Activated naive CD8-positive, alpha-beta T cell treated with anti-CD3 and anti-CD28 coated beads, Interleukin-2, amount 50 U/mL, for 16 hours (primary cell): ENCODE data around the gene CACNB3.

Source experiments
- DNase-seq: peaks from one replicate; pipeline ENCODE4 v3.0.0-alpha.2; 2020; ENCODE audit warnings: low read depth, low spot score

Gene CACNB3

DNA sequence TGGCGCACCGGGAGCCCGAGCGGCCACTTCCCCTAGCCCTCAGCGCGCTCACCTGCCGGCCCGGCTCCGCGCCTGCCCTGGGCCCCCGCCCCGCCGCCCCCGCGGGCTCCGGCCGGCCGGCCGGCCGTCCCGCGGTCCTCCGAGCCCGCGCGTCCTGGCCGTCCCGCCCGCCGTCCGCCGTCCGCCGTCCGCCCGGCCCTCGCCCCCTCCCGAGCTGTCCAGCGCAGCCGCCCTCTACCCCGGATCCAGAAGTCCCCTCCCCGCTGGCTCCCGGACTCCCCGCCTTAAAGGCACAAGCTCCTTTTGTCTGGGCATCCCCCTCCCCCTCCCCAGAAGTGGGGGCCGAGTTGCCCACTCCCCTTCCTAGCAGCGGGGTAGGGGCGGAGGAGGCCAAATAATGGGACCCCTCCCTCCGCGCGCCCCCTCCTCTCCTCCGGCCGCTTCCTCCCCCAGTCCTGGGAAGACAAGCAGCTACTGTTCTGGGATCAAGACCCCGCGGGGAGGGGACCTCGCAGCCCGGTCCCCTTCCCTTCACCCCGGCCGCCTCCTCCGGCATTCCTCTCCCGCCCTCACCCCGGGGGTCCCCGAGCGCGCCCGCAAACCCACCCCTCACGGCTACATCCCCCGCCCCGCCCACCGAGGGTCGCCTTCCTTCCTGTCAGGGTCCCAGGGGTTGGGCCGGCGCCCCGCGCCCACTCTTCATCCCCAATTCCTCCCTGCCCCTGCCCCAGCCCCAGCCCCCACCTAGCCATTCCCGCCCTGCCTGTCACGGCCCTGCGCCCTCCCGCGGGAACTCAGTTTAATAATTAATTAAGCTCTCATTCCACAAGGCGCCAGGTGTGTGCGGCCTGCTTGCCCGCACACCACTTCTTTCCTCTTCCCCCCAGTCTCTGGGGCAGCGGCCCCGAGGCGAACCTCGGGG, 29.2 kb upstream of the CACNB3 start, which contains the start of gene ADCY6:
ADCY6 (minus strand) TSS at position 236 of the 922 bp plus-strand sequence. CDS start 5,655 bp downstream, outside the sequence.
- no peak for DNase-seq

DNA sequence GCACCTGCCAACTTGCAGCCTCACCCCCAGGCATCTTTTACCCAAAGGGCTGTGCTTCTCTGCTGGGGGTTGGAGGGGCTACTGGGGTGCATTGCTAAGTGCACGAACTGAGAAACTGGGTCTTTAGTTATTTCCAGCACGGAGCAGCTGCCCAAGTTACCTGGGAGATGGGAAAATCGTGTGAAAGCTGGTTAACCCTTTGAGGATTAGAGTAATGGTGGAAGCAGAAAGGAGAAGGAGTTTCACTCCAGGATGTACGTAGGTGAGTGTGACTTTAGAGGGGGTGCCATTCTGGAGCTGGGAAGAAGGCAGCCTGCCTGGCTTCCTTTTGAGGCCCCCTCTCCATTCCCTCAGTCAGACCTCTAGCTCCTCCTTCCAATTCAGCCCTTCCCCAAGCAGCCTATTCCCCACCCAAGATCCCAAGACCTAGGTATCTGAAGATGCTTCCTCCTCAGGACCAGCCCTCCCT, 28.4 kb upstream of the CACNB3 start:
- DNase-seq = no peak

DNA sequence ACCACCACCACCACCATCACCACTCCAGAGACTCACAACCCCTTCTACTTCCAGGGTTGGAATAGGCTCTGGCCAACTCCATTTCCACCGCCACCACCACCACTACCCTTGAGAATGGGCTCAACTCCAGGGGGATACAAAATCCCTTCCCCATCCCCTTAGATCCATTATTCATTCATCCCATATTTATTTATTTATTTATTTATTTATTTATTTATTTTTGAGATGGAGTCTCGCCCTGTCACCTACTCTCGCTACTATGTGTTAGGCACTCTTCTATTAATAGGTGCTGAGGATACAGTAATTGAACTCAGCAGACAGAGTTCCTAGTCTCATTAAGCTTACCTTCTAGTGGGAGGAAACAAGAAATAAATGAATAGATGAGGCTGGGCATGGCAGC, 24.6 kb upstream of the CACNB3 start:
- no peak for DNase-seq

DNA sequence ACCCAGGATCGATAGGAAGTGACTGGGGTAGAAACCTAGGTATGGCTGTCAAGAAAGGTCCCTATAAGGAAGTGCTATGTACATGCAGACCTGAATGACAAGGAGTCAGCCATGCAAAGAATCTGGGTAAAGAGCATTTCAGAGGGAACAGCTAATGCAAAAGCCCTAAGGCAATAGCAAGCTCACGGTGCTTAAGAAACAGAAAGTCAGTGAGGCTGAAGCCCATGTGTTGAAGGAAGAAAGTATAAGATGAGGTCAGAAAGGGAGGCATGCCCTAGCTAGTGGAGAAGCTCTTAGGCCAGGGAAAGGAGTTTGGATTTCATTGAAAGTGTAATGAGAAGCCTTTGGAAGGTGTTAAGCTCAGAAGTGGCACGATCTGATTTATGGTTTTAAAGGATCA, 23.4 kb upstream of the CACNB3 start:
- no peak for DNase-seq

DNA sequence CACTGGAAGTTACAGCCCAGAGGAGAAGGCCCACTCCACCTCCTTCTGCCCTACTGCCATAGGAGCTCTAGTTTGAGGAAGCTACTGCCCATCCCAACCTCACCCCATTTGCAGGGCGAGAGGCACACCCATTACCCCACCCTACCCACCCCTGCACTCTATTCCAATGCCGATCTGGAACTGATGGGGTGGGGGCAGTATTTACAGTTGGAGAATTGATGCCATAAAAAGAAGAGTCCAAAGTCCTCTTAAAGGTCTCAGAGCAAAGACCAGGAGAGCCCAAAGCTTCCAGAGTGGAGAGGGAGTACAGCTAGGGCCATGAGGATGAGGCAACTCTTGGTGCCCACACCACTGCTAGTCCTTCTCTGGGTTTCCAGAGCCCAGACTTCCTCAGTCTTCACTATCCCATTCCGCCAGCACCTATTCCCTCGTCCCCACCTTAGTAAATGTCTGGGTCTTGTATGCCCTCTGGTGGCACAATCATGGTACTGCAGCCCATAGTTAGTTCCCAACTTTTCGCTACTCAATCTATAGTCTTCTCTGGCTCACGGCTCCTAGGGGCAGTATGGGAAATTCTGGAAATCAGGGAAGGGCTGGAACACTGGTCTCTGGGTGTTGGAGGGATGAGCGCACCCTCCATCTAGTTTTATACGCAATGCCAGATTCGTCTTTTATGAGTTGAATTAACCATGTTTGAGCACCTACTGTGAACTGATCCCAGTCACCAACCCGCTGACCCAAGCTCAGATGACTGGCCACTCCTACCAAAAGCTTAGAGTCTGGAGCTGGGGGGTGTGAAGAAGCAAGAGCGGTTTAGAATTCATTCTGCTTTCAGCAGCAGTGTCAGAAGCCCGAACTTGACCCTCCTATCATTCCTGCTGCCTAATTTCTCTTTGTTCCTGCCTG, 22.5 kb upstream of the CACNB3 start:
- no peak for DNase-seq

DNA sequence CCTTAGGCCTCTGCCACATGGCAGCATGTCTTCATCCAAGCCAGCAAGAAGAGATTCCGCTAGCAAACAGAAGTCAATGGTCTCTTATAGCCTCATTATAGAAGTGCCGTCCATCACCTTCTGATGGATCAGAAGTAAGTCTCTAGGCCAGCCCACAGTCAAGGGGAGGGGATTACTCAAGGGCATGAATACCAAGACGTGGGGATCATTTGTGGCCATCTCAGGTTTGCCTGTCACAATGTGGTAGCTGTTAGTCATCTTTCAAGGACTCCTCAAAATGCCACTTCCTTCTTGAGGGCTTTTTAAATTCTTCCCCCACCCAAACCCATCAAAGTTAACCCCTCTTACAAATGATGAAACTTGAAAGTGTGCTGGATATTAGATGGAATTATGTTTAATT, 21.3 kb upstream of the CACNB3 start:
- DNase-seq = no peak

DNA sequence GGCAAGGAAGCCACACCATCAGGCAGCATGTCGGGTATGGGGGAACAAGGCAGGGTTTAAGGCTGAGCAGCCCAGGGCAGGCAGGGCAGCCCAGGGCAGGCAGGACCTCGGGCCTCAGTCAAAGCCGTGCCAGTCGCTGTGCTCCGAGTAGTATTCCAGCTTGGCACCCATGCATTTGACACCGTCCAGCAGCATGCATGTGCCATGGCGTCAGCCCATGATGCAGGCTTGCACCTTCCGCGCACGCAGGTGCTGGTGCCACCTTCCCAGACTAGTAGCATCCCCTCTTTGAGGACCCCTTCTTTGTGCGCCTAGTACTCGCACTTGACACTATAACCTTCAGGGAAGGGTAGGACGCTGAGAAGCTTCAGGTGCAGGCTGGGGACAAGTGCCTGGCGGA, 17.8 kb upstream of the CACNB3 start:
- DNase-seq = no peak

DNA sequence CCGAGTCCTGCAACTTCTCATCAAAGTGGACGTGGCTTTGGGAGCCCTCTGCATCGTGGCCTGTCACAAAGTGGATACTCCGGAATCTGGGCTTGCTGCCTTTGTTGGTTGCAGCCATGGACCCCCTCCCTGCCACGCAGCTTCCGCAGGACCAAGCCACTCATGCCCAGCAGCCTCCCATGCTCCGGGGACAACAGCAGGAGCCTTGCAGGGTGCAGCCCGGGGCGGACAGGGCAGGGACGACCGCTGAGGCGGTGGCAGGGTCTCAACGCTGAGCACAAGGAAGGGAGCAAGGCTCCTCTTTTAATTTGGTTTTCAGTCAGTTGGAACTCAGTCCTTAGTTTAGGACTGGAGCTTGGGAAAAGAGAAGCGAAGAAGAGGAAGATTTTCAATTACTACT, 17.3 kb upstream of the CACNB3 start:
- DNase-seq = no peak

DNA sequence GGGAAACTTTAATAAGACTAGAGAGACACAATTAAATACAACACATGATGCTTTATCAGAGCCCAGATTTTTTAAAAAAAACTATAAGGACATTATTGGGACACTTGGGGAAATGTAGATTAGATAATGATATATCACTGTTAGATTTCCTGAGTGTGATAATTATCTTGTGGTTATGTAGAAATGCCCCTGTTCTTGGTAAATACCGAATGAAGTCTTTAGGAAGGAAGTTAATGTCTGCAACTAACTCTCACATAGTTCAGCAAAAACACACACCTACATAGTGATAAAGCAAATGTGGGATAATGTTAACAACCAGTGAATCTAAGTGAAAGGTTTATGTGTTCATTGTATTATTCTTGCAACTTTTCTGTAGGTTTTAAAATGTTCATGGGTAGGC, 14.6 kb upstream of the CACNB3 start:
- DNase-seq = no peak

DNA sequence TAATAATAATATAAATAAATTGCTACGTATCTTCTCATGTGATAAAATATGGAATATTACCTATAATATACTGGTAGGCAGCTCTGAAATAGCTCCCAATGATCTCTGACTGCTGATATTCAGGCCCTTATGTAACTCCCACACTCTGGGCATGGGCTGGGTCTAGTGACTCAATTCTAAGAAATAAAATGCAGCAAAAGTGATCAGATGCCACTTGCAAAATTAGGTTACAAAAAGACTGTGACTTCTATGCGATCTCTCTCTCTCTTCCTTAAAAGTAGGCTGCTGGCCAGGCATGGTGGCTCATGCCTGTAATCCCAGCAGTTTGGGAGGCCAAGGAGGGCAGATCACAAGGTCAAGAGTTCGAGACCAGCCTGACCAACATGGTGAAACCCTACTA, 10.3 kb upstream of the CACNB3 start:
- DNase-seq = no peak

DNA sequence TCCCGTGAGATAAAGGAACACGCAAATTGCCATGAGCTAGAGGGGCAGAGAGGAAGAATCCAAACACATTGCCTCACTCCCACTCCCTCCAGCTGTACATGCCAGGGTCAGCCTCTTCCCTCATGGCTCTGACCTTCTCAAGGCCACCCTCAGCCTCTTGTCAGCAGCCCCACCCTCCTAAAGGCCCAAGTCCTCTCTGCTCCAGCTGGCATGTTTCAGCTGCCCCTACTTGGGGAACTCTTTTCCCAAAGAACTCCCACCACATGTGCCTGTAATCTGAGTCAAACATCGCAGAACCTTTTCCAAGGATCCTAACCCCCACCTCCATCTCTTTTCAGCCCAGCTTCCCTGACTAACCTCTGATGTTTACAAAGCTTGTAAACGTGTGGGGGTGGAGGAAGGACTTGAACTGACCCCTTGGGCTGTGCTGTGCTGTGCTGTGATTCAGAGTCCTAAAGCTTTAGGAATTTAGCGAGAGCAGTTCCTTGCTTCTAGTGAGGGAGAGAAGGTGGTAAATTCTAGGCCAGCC, 7.3 kb upstream of the CACNB3 start:
- DNase-seq = no peak

DNA sequence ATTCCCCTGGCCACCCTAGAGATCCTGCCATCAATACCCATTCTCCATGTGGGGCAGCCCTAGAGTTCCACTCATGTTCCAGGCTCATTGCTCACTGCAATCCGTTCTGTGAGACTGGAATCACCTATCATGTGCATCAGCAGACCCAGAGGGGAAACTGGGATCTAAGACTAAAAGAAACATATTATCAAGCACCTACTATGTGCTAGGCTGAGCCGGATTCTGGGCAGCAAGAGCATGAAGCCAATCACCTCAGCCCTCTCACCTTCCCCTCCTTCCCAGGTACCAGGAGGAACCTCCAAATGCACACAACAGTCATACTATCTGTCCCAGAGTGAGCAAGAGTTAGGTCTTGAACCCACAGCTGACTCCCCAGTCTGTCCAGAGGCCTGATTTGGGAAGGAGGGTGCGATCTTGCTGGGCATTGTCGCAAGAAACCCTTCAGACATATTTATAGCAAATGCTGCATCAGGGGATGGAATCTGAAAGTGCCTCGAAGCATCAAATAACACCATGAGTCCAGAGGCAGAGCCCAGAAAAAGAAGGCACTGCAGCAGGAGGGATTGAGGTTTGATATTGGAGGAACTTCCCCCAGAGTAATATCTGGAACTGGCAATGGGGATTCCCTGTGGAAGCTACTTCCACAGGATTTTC, 6.7 kb upstream of the CACNB3 start:
- DNase-seq = no peak

DNA sequence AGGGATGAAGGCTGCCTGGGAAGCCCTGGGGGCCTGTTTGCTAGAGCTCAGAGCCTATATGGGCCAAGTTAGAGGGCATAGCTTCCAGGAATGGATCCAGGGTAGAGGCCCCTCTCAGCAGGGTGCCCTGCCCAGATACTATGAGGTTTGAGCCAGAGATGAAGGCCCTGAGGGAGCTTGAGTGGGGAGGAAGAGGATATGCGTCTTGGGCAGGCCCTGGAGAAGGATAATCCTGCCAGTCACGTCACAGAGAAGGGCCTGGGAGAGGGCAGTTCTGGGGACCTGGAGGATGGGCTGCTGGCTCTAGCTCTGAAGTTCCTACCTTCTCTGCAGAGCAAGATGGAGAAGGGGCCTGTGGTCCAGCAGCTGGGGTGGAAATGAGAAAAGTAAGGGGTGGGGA, 5.9 kb upstream of the CACNB3 start:
- no peak for DNase-seq

DNA sequence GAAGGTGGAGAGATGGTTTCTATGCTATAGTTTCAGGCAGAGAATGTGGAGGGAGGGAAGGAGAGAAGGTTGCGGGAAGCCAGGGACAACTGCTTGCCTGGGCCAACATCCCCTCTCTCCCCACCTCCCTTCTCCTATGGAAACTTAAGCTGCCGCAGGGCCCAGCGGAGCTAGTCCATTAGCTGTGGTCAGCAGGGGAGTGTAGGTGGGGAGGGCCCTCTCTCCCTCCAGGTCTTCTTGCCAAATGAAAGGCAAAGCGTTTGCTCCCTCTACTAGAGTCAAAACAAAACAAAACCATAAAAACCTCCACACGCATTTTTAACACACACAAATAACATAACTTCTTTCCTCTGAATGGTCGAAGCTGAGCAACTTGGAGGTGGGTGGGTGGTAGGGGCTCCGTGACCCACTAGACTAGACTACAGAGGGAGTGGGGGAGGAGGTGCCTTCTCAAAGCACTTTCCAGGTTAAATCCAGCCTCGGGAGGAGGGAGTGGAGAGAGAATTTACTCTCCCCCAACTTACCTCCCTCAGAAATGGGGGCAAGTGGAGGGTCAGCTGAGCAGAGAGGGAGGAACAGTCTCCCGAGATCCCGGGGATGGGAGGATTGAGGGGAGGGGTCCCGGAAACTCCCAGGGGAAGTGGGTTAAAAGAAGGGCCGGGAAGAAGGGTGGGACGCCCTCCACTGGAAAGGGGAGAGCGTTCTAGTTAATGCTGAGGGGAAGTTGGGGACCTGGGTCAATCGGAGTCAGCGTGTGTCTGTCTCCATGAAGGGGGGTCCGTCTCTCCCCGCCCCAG, 4.6 kb upstream of the CACNB3 start:
- no peak for DNase-seq

DNA sequence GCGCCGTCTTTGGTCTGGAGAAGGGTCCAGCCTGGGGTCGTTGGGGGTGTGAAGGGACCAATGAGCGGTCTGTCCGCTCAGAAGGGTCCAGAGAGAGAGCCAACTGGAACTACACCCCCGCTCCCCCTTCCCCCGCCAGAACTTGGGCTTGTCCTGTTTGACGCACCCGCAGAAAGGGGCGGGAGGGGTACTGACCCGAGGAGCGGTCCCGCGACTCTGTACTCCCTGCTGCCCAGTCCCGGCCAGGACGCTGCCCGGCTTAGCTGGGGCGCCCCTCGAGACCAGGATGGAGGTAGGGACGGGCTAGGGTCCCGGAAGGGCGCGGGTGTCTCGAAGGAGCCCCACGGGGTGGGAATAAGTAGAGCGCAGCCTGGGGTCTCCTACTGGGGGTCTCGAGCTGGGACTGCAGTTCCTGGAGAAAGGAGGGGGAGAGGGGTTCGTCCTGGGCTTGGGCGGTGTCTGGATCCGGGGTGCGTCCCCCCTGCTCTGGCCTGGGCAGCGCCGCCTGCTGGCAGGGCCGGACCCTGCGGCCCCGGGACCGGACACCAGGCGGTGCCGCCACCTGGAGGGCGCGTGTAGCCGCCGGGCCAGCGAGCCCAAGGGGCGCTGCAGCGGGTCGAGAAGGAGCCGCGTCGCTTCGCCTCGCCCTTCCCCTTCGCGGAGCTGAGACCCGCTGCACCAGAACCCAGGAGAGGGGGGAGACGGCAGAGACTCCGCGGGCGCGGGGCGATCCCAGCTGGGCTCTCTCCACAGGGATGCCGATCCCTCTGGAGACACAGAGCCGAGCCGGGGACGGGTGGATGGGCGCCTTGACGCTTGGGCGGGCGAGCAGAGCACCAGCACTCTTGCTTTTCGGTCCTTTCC, 3.8 kb upstream of the CACNB3 start:
- peak; percentile 41 for DNase-seq

DNA sequence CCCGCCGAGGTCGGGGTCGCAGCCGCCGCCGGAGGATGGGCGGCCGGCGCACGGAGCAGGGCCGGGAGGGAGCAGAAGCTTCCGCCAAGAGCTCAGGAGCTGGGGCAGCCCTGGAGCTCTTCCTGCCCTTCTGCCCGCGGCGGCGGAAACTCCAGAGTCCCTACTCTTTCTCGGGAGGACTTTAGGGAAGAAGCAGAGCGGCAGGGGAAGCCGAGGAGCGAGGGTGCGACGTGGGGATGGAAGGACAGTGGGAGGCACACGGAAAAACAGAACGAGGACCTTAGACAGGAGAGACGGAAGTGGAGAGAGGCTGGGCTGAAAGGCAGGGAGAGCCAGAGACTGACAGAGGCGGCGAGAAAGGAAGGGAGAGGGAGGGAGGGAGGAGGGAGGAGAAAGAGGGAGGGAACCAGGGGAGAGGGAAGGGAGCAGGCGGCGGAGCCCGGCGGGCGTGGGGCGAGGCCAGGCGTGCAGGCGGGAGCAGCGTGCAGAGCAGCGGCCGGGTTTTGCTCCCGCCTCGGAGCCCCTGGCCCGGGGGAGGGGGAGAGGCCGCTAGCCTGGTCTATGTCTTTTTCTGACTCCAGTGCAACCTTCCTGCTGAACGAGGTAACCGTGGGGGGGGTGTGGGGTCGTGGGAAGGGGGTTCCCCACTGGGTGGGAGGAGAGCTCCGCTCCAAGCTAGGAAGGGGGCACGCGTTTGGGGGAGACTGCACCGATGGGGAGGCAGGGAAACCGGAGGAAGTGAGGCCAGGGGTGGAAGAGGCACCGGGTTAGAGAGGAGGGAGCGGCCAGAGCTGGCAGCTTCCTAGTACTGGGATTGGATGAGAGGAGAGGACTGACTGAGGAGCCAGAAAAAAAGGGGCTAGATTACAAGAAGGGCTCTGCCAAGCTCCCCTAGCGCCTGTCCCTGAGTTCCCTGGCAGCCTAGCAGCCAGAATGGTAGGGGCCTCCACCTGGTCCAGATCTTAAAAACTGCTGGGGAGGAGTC, 2.9 kb upstream of the CACNB3 start:
- no peak for DNase-seq

DNA sequence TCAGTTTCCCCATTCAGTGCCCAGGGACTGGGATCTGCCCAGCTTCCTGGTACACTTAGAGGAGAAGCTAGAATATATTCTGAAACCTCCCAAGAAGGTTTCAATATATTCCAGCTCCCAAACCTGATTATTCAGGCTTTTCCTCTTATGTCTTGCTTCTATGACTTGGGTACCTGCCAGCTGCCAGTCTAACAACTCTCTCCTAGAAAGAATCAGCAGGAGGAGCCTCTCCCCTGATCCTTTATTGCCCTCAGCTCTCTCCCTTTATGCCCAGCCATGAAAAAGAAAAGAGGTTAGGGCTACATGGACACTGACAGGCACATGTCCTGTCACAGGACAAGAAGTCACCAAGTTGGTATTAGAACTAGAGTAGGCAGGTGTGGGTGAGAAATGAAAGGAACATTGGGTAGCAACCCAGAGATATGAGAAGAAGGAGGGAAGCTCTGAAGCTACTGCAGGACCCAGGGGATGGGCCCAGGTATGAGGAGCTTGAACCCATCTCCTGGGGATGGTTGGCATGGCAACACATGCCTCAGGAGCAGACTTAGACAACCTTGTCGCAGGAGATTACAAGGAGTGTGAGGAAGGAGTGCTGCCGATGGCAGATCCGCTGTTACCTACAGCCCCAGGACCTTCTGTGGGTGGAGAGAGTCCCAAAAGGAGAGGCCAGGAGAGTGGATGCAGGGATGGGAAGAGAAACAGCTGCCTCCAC, 2.0 kb upstream of the CACNB3 start:
- DNase-seq = no peak
